ENCODE data around the gene NEK10.
"Not testable (repeated sequence)": the region's sequence is repeated elsewhere in the genome, so short reads cannot be mapped to it uniquely, and the experiment has no call there.

Gene NEK10

DNA sequence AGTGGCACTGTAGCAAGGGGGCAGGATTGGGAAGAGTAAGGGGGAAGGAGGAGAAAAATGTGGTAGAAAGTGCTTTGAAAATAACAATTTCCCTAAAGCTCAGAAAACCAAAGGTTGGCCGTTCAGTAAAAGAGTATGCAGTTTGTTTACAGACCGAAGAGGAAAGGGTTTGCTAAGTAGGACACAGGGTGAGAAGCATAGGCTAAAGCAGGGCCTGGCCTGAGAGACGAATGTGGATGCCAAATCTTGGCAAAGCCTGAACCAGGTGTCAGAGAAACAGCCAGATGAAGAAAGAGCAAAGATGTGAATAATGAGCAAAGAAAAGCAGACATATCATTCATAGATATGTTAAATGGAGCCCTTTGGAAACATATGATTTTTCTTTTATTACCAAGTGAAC, 17.1 kb downstream of the NEK10 start:
- no peak for DNase-seq (ENCODE audit: low spot score)

GRCh38 chr3:27349832-27350231, 19.4 kb downstream of the NEK10 start:
- no peak for DNase-seq (ENCODE audit: low spot score)

- no peak for DNase-seq (ENCODE audit: low spot score)
Measured at GRCh38 chr3:27345959-27346865, 23.0 kb downstream of the NEK10 start.

DNA sequence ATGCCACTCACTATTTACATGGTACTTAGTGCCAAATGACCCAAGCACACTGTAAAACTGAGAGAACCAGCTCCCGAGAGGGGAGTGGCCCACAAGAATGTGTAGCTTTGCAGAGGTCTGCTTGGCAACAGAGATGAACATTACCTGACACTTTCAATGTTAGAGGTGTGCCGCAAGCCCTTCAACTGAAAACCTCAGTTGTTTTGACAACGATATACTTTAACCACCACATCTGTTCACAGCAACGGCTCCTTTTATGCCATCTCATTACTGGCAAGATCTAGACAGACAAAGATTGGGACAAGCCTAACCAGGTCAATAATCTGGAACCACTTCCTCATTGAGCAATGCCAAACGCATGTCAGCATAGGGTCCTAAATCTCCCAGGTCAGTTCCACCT, 23.7 kb downstream of the NEK10 start:
- DNase-seq (ENCODE audit: low spot score): no peak

- DNase-seq (ENCODE audit: low spot score): no peak
Measured at GRCh38 chr3:27345045-27345444, 24.1 kb downstream of the NEK10 start.

DNA sequence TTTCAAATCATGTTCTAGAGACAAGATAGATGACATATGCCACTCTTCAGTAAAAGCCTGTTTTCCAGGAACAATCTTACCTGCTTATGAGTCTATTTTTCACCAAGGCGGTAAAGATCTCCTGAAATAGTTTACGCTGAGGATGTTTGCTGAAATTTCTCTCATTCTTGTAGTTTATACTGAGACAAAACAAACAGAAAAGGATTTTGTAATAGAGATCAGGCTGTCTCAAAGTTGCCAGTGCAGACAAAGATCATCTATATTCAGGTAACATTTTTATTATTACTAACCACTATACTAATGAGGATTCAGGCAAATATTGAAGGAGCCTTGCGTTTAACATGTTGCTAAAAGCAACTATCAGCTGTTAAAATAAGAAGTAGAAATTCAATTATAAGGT, 25.0 kb downstream of the NEK10 start:
- DNase-seq (ENCODE audit: low spot score): no peak

DNA sequence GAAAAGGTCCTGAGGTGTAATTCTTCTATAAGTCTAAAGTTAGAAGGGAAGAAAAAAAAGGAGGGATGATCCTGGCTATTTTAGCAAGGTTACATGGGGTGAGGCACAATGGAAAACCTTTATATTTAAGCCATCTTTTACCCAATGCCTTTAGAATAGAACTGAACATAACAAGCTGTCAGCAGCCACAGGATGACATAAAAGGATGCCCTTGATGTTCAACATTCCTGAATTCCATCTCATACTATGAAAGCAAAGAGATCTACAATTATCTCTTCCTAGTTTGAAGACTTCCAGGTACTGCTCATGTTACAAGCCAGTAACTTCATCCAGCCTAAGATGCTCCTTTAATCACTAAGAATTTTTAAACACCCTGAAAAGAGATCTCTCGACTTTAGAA, 26.9 kb downstream of the NEK10 start:
- DNase-seq (ENCODE audit: low spot score): no peak

DNA sequence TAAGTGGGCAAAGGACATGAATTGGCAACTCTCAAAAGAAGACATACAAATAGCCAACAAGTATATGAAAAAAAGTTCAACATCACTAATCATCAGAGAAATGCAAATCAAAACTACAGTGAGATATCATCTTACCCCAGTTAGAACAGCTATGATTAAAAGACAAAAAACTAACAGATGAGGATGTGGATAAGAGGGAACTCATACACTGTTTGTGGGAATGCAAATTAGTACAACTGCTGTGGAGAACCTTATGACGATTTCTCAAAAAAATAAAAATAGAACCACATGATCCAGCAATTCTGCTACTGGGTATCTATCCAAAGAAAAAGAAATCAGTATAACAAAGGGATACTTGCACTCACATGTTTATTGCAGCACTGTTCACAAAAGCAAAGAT, 28.6 kb downstream of the NEK10 start:
- DNase-seq (ENCODE audit: low spot score): no peak

- no peak for DNase-seq (ENCODE audit: low spot score)
Measured at GRCh38 chr3:27335571-27335970, 33.6 kb downstream of the NEK10 start.

- DNase-seq (ENCODE audit: low spot score): no peak
Measured at GRCh38 chr3:27333843-27334242, 35.3 kb downstream of the NEK10 start.

GRCh38 chr3:27328982-27329762, 40.0 kb downstream of the NEK10 start:
- DNase-seq (ENCODE audit: low spot score): not testable (repeated sequence)

- no peak for DNase-seq (ENCODE audit: low spot score)
Measured at GRCh38 chr3:27326629-27327545, 42.3 kb downstream of the NEK10 start.

- DNase-seq (ENCODE audit: low spot score): no peak
Measured at GRCh38 chr3:27326202-27326601, 43.0 kb downstream of the NEK10 start.

DNA sequence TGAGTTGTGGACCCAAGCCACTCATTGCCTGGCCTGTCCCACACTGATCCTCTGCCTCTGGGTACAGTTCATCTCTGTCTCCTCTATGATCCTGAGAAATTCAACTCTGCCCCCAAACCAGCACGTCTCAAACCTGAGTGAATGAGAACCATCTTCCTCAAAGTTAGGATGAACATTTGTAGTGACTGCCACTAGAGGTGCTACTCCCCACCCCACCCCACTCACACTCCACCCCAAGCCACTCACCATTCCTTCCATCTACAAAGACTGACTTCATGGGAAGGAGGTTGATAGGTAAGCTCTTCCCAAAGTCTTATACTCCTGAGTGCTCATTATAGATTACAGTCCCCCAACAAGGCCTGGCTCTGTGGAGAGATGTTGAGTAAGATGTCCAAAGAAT, 43.8 kb downstream of the NEK10 start:
- no peak for DNase-seq (ENCODE audit: low spot score)

- DNase-seq (ENCODE audit: low spot score): no peak
Measured at GRCh38 chr3:27324686-27325085, 44.5 kb downstream of the NEK10 start.

DNA sequence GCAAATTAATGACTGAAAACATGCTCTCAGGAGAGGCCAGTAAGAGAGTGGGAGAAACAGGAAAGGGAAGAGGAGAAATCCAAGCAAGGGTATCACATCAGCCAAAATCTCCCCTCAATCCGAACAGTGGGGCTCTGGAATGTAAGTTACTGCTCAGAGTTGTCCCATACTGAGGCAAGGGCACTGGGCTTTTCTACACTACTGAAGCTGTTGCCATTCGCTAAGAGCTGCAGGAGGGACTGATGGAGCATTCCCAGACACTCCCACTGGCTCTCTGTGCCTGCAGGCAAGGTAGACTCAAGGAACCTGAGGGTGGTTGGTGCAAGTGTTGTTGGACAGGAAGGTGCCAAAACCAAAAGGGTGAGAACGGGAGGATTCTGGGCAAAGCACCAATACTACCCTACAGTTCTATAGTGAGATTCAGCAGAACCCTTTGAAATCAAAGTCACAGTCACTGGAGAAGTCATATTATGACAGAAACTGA, 46.1 kb downstream of the NEK10 start:
- no peak for DNase-seq (ENCODE audit: low spot score)

DNA sequence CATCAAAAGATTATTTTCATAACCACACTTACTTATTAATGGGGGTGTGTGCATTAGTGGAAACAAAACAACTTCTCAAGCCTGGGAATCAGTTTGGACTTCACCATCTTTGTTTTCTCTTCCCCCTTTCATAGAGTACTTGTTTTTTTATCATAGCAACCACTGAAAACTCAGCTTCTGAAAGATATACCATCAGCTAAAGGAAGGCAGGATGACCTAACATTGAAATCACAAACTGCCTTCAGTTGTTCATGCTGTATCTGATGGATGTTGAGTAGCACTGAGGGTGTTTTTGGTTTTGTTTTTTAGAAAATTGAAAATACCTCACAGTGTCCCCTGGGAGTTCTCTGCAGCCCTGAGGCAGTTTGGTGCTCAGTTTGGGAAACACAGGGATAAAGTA, 46.5 kb downstream of the NEK10 start:
- DNase-seq (ENCODE audit: low spot score): no peak

DNA sequence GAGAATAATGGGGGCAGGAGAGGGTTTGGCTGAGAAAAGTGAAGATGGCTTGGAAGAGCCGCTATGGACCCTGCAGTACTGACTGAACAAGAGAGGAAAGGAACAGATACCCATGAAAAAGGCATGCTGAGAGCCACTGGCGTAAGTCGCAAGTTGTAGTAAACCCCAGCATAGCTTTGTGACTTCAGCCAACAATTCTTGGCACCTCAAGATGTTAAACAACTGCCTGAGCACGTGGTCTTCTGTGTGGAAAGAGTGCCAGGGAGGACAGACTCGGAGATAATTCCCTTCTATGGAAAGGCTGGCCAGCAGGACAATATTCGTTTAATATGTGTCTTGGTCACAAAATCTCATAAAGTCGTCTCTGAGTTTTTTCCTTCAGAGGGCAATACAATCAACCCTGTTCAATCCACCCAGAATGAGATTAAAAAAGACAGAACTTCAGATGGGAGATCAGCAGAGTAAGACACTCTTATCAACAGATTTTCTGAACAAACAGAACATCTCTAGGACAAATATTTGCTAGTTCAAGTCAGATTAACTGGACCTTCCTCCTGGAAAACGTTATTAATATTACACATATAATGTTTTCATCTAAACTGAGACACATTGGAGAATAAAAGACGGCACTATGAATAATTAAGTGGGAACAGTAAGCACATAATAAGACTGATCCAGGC, 49.2 kb downstream of the NEK10 start:
- no peak for DNase-seq (ENCODE audit: low spot score)

DNA sequence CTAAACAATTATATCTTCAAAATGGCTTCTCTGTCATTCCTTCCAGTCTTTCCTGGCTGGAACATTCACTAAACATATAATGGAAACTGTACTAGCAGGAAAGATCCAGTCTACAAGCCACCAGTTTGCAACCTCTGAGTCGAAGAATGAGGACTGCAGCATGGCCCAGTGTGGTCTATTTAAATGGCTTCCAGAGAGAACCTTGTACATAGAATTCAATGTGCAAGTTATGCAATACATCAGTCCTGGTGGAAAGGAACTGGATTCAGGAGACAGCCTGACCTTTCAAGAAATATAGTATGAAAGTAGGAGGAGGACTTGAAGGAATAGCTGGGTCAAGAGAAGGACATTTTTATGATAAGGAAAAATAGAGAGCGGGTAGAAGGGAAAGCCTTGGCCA, 49.9 kb downstream of the NEK10 start:
- DNase-seq (ENCODE audit: low spot score): no peak

DNA sequence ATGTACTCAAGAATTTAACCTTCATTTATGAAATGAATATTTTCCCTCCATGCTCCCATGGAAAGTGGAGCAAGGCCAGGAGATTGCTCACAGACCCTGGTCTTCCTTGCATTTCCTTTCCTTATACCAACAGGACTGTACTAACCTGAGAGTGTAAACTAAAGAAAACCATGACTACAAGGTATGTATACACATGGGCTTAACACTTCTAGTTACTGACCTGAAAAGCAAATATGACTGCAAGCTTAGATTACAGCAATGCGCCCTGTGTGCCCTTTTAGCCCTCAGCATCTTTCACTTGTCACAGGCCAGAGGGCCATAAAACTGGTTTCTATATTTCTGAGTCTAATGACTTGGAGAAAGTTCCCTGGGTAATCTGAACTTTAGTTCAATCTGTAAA, 52.1 kb downstream of the NEK10 start:
- no peak for DNase-seq (ENCODE audit: low spot score)

DNA sequence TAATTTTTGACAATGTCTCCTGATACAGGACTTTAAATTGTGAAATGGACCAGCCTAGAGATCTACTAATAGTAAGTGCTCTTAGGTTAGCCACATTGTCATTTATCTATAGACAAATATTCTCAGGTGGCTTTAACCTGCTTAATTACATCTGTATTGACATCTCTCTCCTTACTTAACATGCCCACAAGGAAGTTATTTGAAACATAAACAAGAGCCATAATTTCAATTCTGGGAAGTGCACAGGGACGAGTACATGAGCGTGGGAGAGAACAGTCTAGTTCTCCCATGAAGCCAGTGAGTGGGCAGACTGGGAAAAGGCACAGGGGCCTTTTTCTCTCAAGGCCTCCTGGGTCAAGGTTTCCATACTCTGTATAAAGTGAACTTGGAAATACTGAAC, 54.2 kb downstream of the NEK10 start:
- no peak for DNase-seq (ENCODE audit: low spot score)
